GM12878 (cell line): ENCODE data around the gene SCYL1. TPM values are rescaled to one million over a fixed set of nuclear protein-coding genes. Genes with fewer than 3 reads are reported as not detected.

ENCODE experiments used
- EED ChIP-seq: sonication (generic); IDR thresholded peaks from 2 replicates; pipeline ENCODE4 v1.6.1; 2016; ENCODE audit warnings: antibody characterized with exemption, low read depth
- ETV6 ChIP-seq, 2 experiments: fragments of 450-650 bp in 1 of 2; IDR thresholded peaks in 1 of 2; conservative IDR thresholded peaks in 1 of 2; 2 replicates each; pipeline ENCODE4 v1.6.1; 2014; ENCODE audit warnings: antibody characterized with exemption in 1 of 2, borderline replicate concordance in 1 of 2, low read depth in 1 of 2, mild to moderate bottlenecking in 1 of 2, moderate library complexity in 1 of 2
- FOXK2 ChIP-seq: fragments of 450-650 bp; IDR thresholded peaks from 2 replicates; pipeline ENCODE4 v1.6.1; 2017; ENCODE audit warnings: mild to moderate bottlenecking, moderate library complexity
- HDGF ChIP-seq: fragments of 450-650 bp; IDR thresholded peaks from 2 replicates; pipeline ENCODE4 v1.6.1; 2016; ENCODE audit warnings: antibody characterized with exemption
- JUNB ChIP-seq: IDR thresholded peaks from 2 replicates; pipeline ENCODE4 v1.6.1; 2016; ENCODE audit warnings: antibody characterized with exemption, mild to moderate bottlenecking
- KAT2A ChIP-seq: conservative IDR thresholded peaks from 2 replicates; pipeline ENCODE4 v1.6.1; 2011; ENCODE audit warnings: low read depth, low read length; ENCODE audit not compliant: control insufficient read depth
- NR2C2 ChIP-seq: IDR thresholded peaks from 2 replicates; pipeline ENCODE4 v1.6.1; 2011; ENCODE audit warnings: borderline replicate concordance, low read depth; ENCODE audit not compliant: control insufficient read depth, insufficient read length
- NRF1 ChIP-seq: conservative IDR thresholded peaks from 2 replicates; pipeline ENCODE4 v1.6.1; 2011; ENCODE audit warnings: mild to moderate bottlenecking, low read depth, low read length, improper control_type of control experiment
- POLR2AphosphoS5 ChIP-seq: IDR thresholded peaks from 2 replicates; pipeline ENCODE4 v1.6.1; 2011; ENCODE audit warnings: mild to moderate bottlenecking, low read length, inconsistent platforms
- RB1 ChIP-seq: fragments of 450-650 bp; formaldehyde crosslinking; IDR thresholded peaks from 2 replicates; pipeline ENCODE4 v1.6.1; 2017; ENCODE audit warnings: mild to moderate bottlenecking, borderline replicate concordance
- RBBP5 ChIP-seq: fragments of 200-600 bp; sonication (generic); conservative IDR thresholded peaks from 2 replicates; pipeline ENCODE4 v1.6.1; 2016
- RUNX3 ChIP-seq: IDR thresholded peaks from 2 replicates; pipeline ENCODE4 v1.6.1; 2012; ENCODE audit warnings: low read length, inconsistent platforms
- SIX5 ChIP-seq: IDR thresholded peaks from 2 replicates; pipeline ENCODE4 v1.6.1; 2011; ENCODE audit warnings: mild to moderate bottlenecking, low read depth, low read length, moderate library complexity; ENCODE audit not compliant: severe bottlenecking
- TCF3 ChIP-seq: IDR thresholded peaks from 2 replicates; pipeline ENCODE4 v1.6.1; 2012; ENCODE audit warnings: low read depth, mild to moderate bottlenecking, low read length, borderline replicate concordance; ENCODE audit not compliant: insufficient read depth
- WRNIP1 ChIP-seq: IDR thresholded peaks from 2 replicates; pipeline ENCODE4 v1.6.1; 2011; ENCODE audit warnings: low read depth, low read length, improper control_type of control experiment, borderline replicate concordance
- ZNF622 ChIP-seq: fragments of 450-650 bp; IDR thresholded peaks from 2 replicates; pipeline ENCODE4 v1.6.1; 2017; ENCODE audit warnings: mild to moderate bottlenecking, inconsistent platforms
- polyA plus RNA-seq, 11 experiments: library from polyadenylated mRNA; depleted of rRNA in 4 of 11; unstranded in 6 of 11; stranded (reverse) in 5 of 11; fragments of >200 nt; fragmentation: Nextera tagmentation in 4 of 11; fragmentation: Illumina TruSeq in 1 of 11; extraction: Ambion mirVana in 4 of 11; extraction: Trizol in 1 of 11; gene quantifications; 1 replicate in 1 of 11; 2 replicates in 10 of 11; pipeline versions ENCODE4 v1.2.1 to v1.2.3, GENCODE V29; 2011 to 2016; ENCODE audit warnings: inconsistent platforms in 2 of 11, missing spikeins in 2 of 11, low read depth in 1 of 11
- total RNA-seq, 4 experiments: library from RNA; depleted of rRNA in 3 of 4; stranded (reverse); fragments of >200 nt in 3 of 4; fragmentation: Illumina TruSeq in 1 of 4; extraction: Trizol in 1 of 4; gene quantifications; 2 replicates each; pipeline versions ENCODE4 v1.2.1 to v1.2.3, GENCODE V29; 2013 to 2021

SCYL1 gene
- total and polyA plus RNA-seq, 10 of the 15 experiments (the other 5 are each of a cell fraction or from before 2014, with no cell fraction given) = 0.80 to 82.7 (median 51.2) TPM

DNA sequence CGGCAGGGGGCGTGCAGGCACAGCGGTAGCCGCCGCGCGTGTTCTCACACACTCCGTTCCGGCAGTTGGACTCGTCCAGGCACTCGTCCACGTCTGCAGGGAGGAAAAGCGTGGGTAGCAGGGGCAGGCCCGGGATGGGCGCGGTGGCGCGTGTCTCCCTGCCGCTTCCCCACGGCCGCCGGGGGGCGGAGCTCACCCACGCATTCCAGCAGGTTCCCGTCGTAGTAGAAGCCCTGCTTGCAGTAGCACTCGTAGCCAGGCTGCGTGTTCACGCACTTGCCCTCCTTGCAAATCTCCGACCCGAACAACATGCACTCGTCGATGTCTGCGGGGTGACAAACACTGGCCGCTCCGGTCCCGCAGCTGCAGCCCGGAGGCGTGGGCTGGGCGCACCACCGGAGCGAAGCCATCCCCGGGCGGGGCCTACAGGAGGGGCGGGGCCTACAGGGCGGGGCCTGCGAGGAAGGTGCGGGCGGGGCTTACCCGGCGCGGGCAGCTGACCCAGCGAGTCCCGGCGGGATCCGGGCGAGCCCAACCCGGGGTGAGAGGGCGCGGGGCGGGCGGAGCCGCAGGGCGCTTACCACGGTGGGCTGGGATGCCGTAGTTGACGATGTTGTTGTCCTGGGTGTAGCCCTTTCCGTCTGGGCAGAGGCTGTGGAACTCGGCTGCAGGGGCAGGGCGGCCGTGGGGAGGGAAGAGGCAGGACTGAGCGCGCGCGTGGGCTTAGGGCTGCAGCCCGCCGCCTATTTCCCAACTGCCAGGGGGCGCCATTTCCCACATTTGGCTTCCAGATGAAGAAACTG is 15.6 kb downstream of the SCYL1 start (continued):
- TF ChIP-seq TCF3 (0 out of 2 replicates have a peak, but pooled peaks have one; percentile 7), HDGF (peak; percentile 25; the same call in 1 of the 2 replicates), RB1 (peak; percentile 87), WRNIP1 (no peak), POLR2AphosphoS5 (peak; percentile 68; the same call in 1 of the 2 replicates), RUNX3 (peak; percentile 41), NR2C2 (no peak), EED (peak; percentile 59; the same call in 1 of the 2 replicates), JUNB (no peak), FOXK2 (no peak), ETV6 (conservative IDR thresholded peaks at IDR 0.05 in 1 of 2, IDR thresholded peaks at IDR 0.05 in 1 of 2; ENCODE audit: borderline replicate concordance in 1 of 2, low read depth in 1 of 2) (0 out of 4 replicates have a peak, but pooled peaks of 1 of the 2 experiments have one; percentile 18), SIX5 (no peak), NRF1 (no peak), KAT2A (no peak), RBBP5 (no peak), ZNF622 (no peak)
